G401 (cell line): Measurements from ENCODE around the gene ARHGAP18. TPM values are rescaled to one million over a fixed set of nuclear protein-coding genes. Genes with fewer than 3 reads are reported as not detected.

Experiments used
- DNase-seq: peaks from one replicate; pipeline ENCODE4 v3.0.0-alpha.2; 2015; ENCODE audit warnings: low spot score
- in situ Hi-C: cut with HindIII; loops from 2 replicates; pipeline ENCODE4 v1.10.0; 2016; ENCODE audit warnings: low sequenced_read_pairs, mixed read lengths
- total RNA-seq: library from RNA; depleted of rRNA; stranded (reverse); fragments of >200 nt; shearing (Covaris generic); gene quantifications from 2 replicates; pipeline ENCODE4 v1.2.3, GENCODE V29; 2014

ARHGAP18 gene
- total RNA-seq, 1 experiment from 2014 or later, result 20.7 TPM

GRCh38 chr6:129675669-129676472 lies 34.1 kb downstream of the ARHGAP18 start:
- in situ Hi-C loops, result no loop called here
- no peak for DNase-seq

GRCh38 chr6:129673748-129674147 lies 36.2 kb downstream of the ARHGAP18 start:
- DNase-seq, result no peak
- in situ Hi-C loops, result no loop called here

GRCh38 chr6:129672881-129673631 lies 36.9 kb downstream of the ARHGAP18 start:
- in situ Hi-C loops, result no loop called here
- DNase-seq, result no peak

GRCh38 chr6:129672341-129672682 lies 37.7 kb downstream of the ARHGAP18 start:
- no peak for DNase-seq
- in situ Hi-C loops, result no loop called here

GRCh38 chr6:129671442-129672340 lies 38.3 kb downstream of the ARHGAP18 start:
- DNase-seq, result no peak
- in situ Hi-C loops, result no loop called here

- in situ Hi-C loops, result no loop called here
These were observed 39.3 kb downstream of the ARHGAP18 start for GRCh38 chr6:129670634-129671033.

GRCh38 chr6:129667621-129668020 lies 42.4 kb downstream of the ARHGAP18 start:
- no peak for DNase-seq
- in situ Hi-C loops, result no loop called here

More at GRCh38 chr6:129670634-129671033, 39.3 kb downstream of the ARHGAP18 start:
- no peak for DNase-seq

- DNase-seq, result no peak
- in situ Hi-C loops, result no loop called here
These were observed 42.9 kb downstream of the ARHGAP18 start for GRCh38 chr6:129667034-129667433.

GRCh38 chr6:129665555-129665954 lies 44.4 kb downstream of the ARHGAP18 start:
- no peak for DNase-seq
- in situ Hi-C loops, result no loop called here

GRCh38 chr6:129663531-129663930 lies 46.4 kb downstream of the ARHGAP18 start:
- in situ Hi-C loops, result no loop called here

GRCh38 chr6:129662980-129663431 lies 47.0 kb downstream of the ARHGAP18 start:
- DNase-seq, result no peak
- in situ Hi-C loops, result no loop called here

More at GRCh38 chr6:129663531-129663930, 46.4 kb downstream of the ARHGAP18 start:
- DNase-seq, result no peak

GRCh38 chr6:129662406-129662766 lies 47.6 kb downstream of the ARHGAP18 start:
- in situ Hi-C loops, result no loop called here
- no peak for DNase-seq

- in situ Hi-C loops, result no loop called here
These were observed 48.2 kb downstream of the ARHGAP18 start for GRCh38 chr6:129661536-129662405.

GRCh38 chr6:129660346-129660676 lies 49.7 kb downstream of the ARHGAP18 start:
- in situ Hi-C loops, result no loop called here
- no peak for DNase-seq

More at GRCh38 chr6:129661536-129662405, 48.2 kb downstream of the ARHGAP18 start:
- no peak for DNase-seq

GRCh38 chr6:129659590-129660345 lies 50.2 kb downstream of the ARHGAP18 start:
- in situ Hi-C loops, result no loop called here
- DNase-seq, result no peak

GRCh38 chr6:129659167-129659566 lies 50.8 kb downstream of the ARHGAP18 start:
- in situ Hi-C loops, result no loop called here
- DNase-seq, result no peak

- in situ Hi-C loops, result no loop called here
- no peak for DNase-seq
These were observed 52.5 kb downstream of the ARHGAP18 start for GRCh38 chr6:129657483-129657882.

- in situ Hi-C loops, result no loop called here
- DNase-seq, result no peak
These were observed 54.6 kb downstream of the ARHGAP18 start for GRCh38 chr6:129655334-129655733.
